Right lobe of liver (tissue), 5 donors: Measurements from ENCODE around the gene UCK1. TPM values are rescaled to one million over a fixed set of nuclear protein-coding genes. Genes with fewer than 3 reads are reported as not detected.

Source experiments
- small RNA-seq, 2 experiments: library from RNA; depleted of rRNA; stranded (forward); fragments of <200 nt; gene quantifications; one replicate each; pipeline ENCODE3, GENCODE V24; 2016
- total RNA-seq, 6 experiments: library from RNA; depleted of rRNA in 2 of 6; stranded (reverse); fragments of >200 nt in 2 of 6; fragmentation: NEBNext Ultra II Directional in 3 of 6; extraction: Animal tissue kit (Norgen Biotek cat#: 25700) in 3 of 6; gene quantifications; one replicate each; pipeline versions ENCODE4 v1.1.0 to v1.2.4, GENCODE V29; 2016 to 2023
- donor health status: DM: no; HTN: no; CAD: no.
- donor health status: DM: no; HTN: no; CAD: no.
- donor health status: DM: no; HTN: yes; CAD: no.
- donor health status: DM: no; HTN: yes; CAD: no.

UCK1 gene
- total RNA-seq, 6 experiments from 2014 or later = 18.4 to 32.1 (median 27.8) TPM

Small RNAs within 50 kb of the gene (small RNA-seq; reads per million reads assigned to genes)
- 0 reads per million in 2 experiments for gene SNORD62A
- 0 reads per million in 2 experiments for gene SNORD62B

Other genes starting within 250 kb of the UCK1 start
- under 1 TPM in 5 of 6 experiments, not detected in 1; 0.11 to 0.43 (median 0.22) TPM for gene PLPP7, start 241.5 kb downstream of the UCK1 start, total RNA-seq
- 10 to 100 TPM; 53.7 to 82.6 (median 57.3) TPM for gene PRRC2B, start 137.2 kb downstream of the UCK1 start, total RNA-seq
- 10 to 100 TPM; 14.3 to 17.7 (median 15.7) TPM for gene POMT1, start 28.3 kb downstream of the UCK1 start, total RNA-seq
- 1 to 10 TPM in 4 of 6 experiments, under 1 TPM in 2; 0.25 to 7.3 (median 2.4) TPM for gene PRRT1B, start 14.3 kb upstream of the UCK1 start, total RNA-seq
- gene RAPGEF1, start 208.8 kb upstream of the UCK1 start, total RNA-seq = 10 to 100 TPM; 22.9 to 53.6 (median 30.2) TPM